ENCODE data around the gene EIF2D.
"Not testable (repeated sequence)": the region's sequence is repeated elsewhere in the genome, so short reads cannot be mapped to it uniquely, and the experiment has no call there.

EIF2D gene

DNA sequence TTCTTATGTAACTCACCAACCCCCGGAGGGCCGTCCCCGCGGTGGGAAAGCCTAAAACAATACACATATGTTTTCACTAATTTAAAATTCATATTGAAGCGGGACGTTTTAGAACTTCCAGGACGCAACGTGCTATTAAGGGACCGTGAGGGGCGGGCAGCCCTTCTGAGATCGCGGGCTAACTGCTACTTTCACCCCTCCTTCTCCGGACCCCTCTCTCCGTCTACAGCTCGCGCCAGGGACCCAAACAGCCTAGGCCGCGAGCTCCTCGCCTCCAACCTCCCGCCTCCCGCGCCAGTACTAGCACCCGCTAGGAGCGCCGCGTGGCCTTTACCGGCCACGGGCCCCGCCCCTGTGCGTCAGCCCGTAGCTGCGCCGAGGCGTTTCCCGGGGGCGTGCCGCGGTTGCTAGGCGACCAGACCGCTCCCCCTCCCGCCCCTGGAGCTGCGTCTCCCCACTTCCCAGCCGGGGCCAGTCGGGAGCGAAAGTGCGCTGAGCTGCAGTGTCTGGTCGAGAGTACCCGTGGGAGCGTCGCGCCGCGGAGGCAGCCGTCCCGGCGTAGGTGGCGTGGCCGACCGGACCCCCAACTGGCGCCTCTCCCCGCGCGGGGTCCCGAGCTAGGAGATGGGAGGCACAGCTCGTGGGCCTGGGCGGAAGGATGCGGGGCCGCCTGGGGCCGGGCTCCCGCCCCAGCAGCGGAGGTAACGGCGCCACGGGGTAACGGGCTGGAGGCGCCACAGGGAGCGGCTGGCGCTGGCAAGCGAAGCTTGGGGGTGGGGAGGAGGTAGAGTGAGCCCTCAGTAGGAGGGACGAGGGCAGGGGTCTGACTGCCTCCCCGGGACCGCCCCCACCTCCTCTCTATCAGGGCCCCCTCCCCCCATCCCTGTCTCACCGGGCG is 23.1 kb upstream of the EIF2D start, which contains the start of gene DYRK3:
DYRK3 (plus strand) TSS at position 457 of the 898 bp plus-strand sequence; CDS start at position 625, 168 bp downstream.
- in situ Hi-C loops (cut with HindIII; ENCODE audit: low sequenced_read_pairs): no loop called here

DNA sequence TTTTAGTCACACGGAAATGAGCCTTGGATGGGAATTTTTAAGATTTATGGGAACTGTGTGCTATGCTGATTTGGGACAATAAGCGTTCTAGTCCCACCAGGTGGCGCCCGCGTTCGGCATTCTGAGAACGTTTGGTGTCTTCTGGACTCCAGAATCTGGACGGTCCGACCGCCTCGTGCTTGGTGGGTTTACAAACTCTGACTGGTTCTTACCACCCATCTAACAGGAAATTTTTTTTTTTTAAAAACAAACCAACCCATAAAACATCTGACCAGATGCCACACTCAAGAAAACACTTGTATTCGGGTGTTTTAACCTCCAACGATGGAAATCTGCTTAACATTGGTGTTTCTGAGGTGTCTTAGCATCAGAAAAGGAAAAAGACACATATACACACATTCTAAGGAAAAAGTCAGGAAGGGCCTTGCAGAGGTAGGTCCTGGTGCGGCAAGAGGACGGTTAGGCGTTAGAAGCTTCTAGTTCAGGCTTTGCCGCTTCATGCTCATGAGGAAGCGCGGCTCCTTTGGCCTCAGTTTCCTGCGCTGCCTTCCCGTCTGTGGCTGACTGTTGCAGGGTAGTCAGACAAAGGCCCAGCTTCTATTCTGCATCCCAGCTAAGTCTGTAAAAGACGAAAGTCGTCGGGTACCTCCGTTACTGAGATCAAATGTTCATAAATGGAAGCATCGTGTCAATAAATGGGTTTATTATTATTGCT is 22.3 kb upstream of the EIF2D start:
- in situ Hi-C loops (cut with HindIII; ENCODE audit: low sequenced_read_pairs): loop anchor here (5.0 kb wide), 1 partner anchor 348 kb away; no protein-coding TSS in a partner anchor

GRCh38 chr1:206633708-206634121 is 21.4 kb upstream of the EIF2D start:
- in situ Hi-C loops (cut with HindIII; ENCODE audit: low sequenced_read_pairs): loop anchor here (5.0 kb wide), 1 partner anchor 349 kb away; no protein-coding TSS in a partner anchor

DNA sequence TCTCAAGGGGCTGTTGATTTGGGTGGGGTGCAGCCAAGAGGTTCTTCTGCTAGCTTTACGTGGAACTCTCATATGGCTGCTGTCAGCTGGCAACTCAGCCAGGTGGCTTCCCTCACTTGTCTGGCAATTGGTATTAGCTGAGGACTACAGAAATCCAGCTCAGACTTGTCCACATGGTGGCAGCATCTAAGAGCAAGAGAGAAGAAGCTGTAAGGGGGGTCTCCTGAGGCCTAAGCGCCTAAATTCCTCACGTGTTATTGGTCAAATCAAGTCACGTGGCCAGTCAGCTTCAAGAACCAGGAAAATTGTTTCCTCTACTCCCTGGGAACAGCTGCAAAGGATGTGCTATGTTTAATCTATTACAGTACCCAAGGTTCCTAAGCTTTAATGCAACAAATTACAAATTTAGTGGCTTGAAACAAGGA is 18.8 kb upstream of the EIF2D start:
- in situ Hi-C loops (cut with HindIII; ENCODE audit: low sequenced_read_pairs): loop anchor here (5.0 kb wide), 1 partner anchor 351 kb away; no protein-coding TSS in a partner anchor

DNA sequence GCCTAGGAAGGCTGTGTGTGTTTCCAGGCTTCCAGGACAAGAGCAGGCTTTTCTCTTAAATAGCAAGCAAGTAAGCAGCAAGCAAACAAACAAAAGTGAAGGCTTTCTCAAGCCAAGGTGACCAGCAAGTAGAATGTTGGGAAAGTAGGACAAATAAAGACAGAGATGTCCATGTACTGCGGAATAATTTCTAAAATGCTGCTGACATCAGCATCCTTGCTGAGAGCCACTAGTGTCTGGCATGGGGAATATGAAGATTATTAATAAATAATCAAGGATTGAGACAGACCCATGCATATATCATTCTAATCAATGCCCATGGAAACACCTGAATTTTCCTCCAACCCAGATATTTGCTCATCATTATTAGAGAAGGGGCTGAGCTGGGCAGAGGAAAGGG is 16.7 kb upstream of the EIF2D start:
- in situ Hi-C loops (cut with HindIII; ENCODE audit: low sequenced_read_pairs): no loop called here

DNA sequence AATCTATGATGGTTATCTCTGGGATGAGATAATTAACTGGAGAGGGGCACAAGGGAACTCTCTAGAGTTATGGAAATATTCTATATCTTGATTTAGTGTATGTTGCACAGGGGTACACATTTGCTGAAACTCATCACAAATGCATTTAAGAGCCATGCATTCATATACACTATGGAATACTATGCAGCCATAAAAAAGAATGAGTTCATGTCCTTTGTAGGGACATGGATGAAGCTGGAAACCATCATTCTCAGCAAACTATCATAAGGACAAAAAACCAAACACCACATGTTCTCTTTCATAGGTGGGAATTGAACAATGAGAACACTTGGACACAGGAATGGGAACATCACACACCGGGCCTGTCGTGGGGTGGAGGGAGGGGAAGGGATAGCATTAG is 14.1 kb upstream of the EIF2D start:
- in situ Hi-C loops (cut with HindIII; ENCODE audit: low sequenced_read_pairs): not testable (repeated sequence)

- in situ Hi-C loops (cut with HindIII; ENCODE audit: low sequenced_read_pairs): no loop called here
These were observed 2.9 kb downstream of the EIF2D start for GRCh38 chr1:206609229-206609991.

GRCh38 chr1:206608108-206608698 is 4.1 kb downstream of the EIF2D start:
- in situ Hi-C loops (cut with HindIII; ENCODE audit: low sequenced_read_pairs): no loop called here

DNA sequence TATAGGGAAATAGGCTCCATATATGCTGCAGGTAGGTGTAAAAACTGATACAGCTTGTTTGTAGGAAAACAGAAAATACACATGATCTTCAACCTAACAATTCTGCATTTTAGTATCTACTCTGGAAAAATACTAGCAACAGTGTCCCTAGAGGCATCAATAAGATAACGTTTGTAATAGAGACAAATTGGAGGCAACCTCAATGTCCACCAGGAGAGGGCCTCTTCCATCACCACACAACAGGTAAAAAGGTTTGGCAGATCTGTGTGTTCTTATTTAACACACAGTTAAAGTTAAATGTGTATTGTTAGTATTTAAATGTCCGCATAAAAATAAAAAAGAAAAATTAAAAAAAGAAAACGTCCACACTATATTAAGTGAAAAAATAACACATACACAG is 5.4 kb downstream of the EIF2D start:
- in situ Hi-C loops (cut with HindIII; ENCODE audit: low sequenced_read_pairs): no loop called here

GRCh38 chr1:206604861-206605260 is 7.4 kb downstream of the EIF2D start:
- in situ Hi-C loops (cut with HindIII; ENCODE audit: low sequenced_read_pairs): no loop called here

GRCh38 chr1:206600527-206600926 is 11.7 kb downstream of the EIF2D start:
- in situ Hi-C loops (cut with HindIII; ENCODE audit: low sequenced_read_pairs): no loop called here

DNA sequence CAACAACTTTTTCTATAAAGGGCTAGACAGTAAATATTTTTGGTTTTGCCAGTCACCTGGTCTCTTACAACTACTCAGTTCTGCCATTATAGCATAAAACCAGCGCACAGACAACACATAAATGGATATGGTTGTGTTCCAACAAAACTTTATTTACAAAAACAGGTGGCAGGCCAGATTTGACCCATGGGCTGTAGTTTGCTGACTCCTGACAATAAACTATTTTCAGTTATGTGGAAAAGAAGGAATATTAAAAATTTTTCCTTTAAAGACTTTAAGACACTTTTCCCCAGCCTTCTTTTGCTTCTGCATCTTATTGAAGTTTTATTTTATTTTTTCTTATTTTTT is 16.0 kb downstream of the EIF2D start:
- in situ Hi-C loops (cut with HindIII; ENCODE audit: low sequenced_read_pairs): no loop called here

DNA sequence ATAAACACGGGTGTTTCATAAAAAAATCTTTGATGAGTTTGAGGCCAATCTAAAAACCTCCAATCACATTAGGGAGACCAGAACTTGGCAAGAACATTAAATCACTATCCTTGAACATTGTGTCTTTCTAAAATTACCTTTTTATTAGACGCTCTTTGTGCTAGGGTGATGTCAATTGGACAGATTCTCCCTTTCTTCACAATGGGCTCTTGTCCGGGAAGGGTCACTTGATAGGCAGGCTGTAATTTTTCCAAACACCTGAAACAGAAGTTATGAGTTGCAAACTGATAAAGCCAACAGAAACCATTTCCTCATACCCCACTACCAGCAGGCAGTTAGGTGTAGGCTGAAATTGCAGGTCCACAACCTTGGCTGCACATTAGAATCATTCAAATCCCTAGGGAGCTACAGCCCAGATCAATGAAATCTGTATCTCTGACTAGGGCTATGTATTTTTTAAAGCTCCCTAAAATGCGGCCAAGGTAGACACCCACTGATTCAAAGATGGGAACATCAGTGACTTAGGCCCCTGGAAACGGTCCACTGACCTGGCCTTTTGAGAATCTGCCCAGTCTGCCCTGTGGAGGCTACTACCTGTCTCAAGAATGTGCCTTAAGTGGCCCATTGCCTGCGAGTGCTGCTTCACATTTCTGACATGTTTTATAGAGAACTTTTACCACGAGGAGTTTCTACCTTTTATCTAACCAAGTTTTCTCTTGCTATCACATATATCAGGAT is 16.5 kb downstream of the EIF2D start:
- in situ Hi-C loops (cut with HindIII; ENCODE audit: low sequenced_read_pairs): no loop called here

GRCh38 chr1:206593351-206593925 is 18.8 kb downstream of the EIF2D start:
- in situ Hi-C loops (cut with HindIII; ENCODE audit: low sequenced_read_pairs): no loop called here

DNA sequence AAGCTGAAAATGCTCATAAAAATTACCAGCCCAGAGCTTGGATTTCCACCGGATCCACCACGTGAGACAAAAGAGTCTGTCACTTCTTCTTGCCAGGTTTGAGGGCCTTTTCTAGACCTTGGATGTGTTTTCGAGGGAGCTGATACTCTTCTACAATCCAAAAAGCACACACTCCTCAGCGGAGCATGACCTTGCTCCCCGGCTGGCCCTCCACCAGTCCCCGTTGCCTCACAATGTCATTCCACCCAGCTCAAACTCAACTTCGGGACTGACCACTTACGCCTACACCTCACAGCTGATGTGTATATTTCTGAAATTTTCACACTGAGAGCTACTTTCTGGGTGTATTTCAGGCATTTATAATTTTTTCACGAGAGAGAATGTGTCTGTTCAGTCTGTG is 20.6 kb downstream of the EIF2D start:
- in situ Hi-C loops (cut with HindIII; ENCODE audit: low sequenced_read_pairs): no loop called here

- in situ Hi-C loops (cut with HindIII; ENCODE audit: low sequenced_read_pairs): no loop called here
These were observed 21.0 kb downstream of the EIF2D start for GRCh38 chr1:206591226-206591625.

GRCh38 chr1:206590025-206590758 is 22.1 kb downstream of the EIF2D start:
- in situ Hi-C loops (cut with HindIII; ENCODE audit: low sequenced_read_pairs): no loop called here

DNA sequence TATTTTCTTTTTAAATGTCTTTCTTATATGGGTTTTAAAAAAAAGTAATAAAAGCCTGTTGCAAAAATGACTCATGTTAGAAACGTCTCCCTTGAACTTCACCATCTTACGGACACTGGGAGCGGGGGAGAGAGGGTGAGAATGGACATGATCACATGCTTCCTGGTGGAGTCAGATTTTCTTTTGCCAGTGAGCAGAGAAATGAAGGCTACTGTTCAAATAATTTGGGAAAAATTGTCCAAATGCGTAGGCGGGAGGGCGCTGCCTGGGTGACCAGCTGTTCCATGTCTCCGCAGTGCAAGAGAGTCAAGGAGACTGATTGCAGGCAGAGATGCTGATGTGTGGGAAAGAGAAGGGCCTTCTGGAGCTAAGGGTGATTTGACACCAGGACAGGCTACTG is 23.1 kb downstream of the EIF2D start:
- in situ Hi-C loops (cut with HindIII; ENCODE audit: low sequenced_read_pairs): no loop called here

DNA sequence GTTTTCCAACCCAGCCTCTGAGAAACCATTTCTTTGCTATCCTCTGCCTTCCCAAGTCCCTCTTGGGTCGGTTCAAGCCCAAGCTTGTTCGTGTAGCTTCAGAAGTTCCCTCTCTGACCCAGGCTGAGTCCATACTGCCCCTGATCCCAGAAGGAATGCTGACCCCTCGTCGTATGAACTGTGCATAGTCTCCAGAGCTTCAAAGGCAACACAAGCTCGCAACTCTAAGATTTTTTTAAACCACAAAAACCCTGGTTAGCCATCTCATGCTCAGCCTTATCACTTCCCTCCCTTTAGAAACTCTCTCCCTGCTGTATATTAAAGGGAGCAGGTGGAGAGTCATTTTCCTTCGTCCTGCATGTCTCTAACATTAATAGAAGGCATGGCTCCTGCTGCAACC is 23.8 kb downstream of the EIF2D start:
- in situ Hi-C loops (cut with HindIII; ENCODE audit: low sequenced_read_pairs): no loop called here

Data from DLD1 (cell line).